ENCODE results near the gene PEAR1.

- no peak for TF ChIP-seq CTCF (conservative IDR thresholded peaks at IDR 0.05; ENCODE audit: low read length)
- no peak for TF ChIP-seq EZH2phosphoT487 (IDR thresholded peaks at IDR 0.05; ENCODE audit: borderline replicate concordance, low read depth, low read length)
These were observed 6.6 kb downstream of the PEAR1 start for GRCh38 chr1:156899956-156900718.
